SK-N-SH treated with all-trans-retinoic acid at 6 μM for 48 hours (cell line): ENCODE data around the gene APOL5.
A peak's percentile ranks its signal among the peaks of the same experiment; 100 is the strongest.
"Not testable (repeated sequence)": the region's sequence is repeated elsewhere in the genome, so short reads cannot be mapped to it uniquely, and the experiment has no call there.

Experiments used
- ATAC-seq: fragments of 200-7000 bp; cut with Tn5 transposase; 3 replicates; pipeline ENCODE4 v1.9.1; 2020; ENCODE audit warnings: mild to moderate bottlenecking, moderate library complexity
- ARNTL ChIP-seq: fragments of 450-650 bp; formaldehyde crosslinking; IDR thresholded peaks from 2 replicates; pipeline ENCODE4 v1.5.0; 2020; ENCODE audit warnings: low read depth, mild to moderate bottlenecking, moderate library complexity, borderline replicate concordance
- CSDC2 ChIP-seq: fragments of 250-450 bp; sonication (Bioruptor Pico); IDR thresholded peaks from 2 replicates; pipeline ENCODE4 v1.5.0; 2020; ENCODE audit warnings: mild to moderate bottlenecking, moderate library complexity
- ESRRG ChIP-seq: fragments of 250-450 bp; sonication (Bioruptor Pico); IDR thresholded peaks from 2 replicates; pipeline ENCODE4 v1.6.1; 2021; ENCODE audit warnings: mild to moderate bottlenecking
- ISL1 ChIP-seq: fragments of 250-450 bp; sonication (Bioruptor Pico); IDR thresholded peaks from 2 replicates; pipeline ENCODE4 v2.1.2; 2022; ENCODE audit warnings: mild to moderate bottlenecking, moderate library complexity
- OSR1 ChIP-seq: fragments of 250-450 bp; sonication (Bioruptor Pico); IDR thresholded peaks from 2 replicates; pipeline ENCODE4 v1.8.0; 2022; ENCODE audit warnings: moderate library complexity, mild to moderate bottlenecking, inconsistent platforms
- TCF4 ChIP-seq: fragments of 250-450 bp; sonication (Bioruptor Pico); IDR thresholded peaks from 2 replicates; pipeline ENCODE4 v1.8.0; 2021; ENCODE audit warnings: mild to moderate bottlenecking, moderate library complexity, borderline replicate concordance
- TOX ChIP-seq: fragments of 250-450 bp; sonication (Bioruptor Pico); IDR thresholded peaks from 2 replicates; pipeline ENCODE4 v1.8.0; 2021; ENCODE audit warnings: mild to moderate bottlenecking, moderate library complexity, borderline replicate concordance
- ZFP3 ChIP-seq: fragments of 250-450 bp; sonication (Bioruptor Pico); IDR thresholded peaks from 2 replicates; pipeline ENCODE4 v1.5.0; 2020; ENCODE audit warnings: mild to moderate bottlenecking, moderate library complexity
- ZNF565 ChIP-seq: fragments of 450-650 bp; formaldehyde crosslinking; conservative IDR thresholded peaks from 2 replicates; pipeline ENCODE4 v1.5.0; 2020; ENCODE audit warnings: low read depth, mild to moderate bottlenecking, moderate library complexity
- ZNF8 ChIP-seq: fragments of 450-650 bp; formaldehyde crosslinking; IDR thresholded peaks from 2 replicates; pipeline ENCODE4 v1.5.0; 2020; ENCODE audit warnings: mild to moderate bottlenecking, moderate library complexity
- TF ChIP-seq, protein P1 (sequence below): fragments of 250-450 bp; sonication (Bioruptor Pico); IDR thresholded peaks from 2 replicates; pipeline ENCODE4 v1.5.0; 2020; ENCODE audit warnings: mild to moderate bottlenecking, moderate library complexity
- TF ChIP-seq, protein P2 (sequence below): fragments of 250-450 bp; sonication (Bioruptor Pico); IDR thresholded peaks from 2 replicates; pipeline ENCODE4 v1.8.0; 2020; ENCODE audit warnings: mild to moderate bottlenecking, moderate library complexity, borderline replicate concordance
- TF ChIP-seq, protein P3 (sequence below): fragments of 250-450 bp; sonication (Bioruptor Pico); IDR thresholded peaks from 2 replicates; pipeline ENCODE4 v1.5.1; 2020; ENCODE audit warnings: low read depth, mild to moderate bottlenecking, moderate library complexity
- TF ChIP-seq, protein P4 (sequence below): fragments of 250-450 bp; sonication (Bioruptor Pico); IDR thresholded peaks from 2 replicates; pipeline ENCODE4 v1.8.0; 2021; ENCODE audit warnings: low read depth, mild to moderate bottlenecking, moderate library complexity, borderline replicate concordance

Gene APOL5

DNA sequence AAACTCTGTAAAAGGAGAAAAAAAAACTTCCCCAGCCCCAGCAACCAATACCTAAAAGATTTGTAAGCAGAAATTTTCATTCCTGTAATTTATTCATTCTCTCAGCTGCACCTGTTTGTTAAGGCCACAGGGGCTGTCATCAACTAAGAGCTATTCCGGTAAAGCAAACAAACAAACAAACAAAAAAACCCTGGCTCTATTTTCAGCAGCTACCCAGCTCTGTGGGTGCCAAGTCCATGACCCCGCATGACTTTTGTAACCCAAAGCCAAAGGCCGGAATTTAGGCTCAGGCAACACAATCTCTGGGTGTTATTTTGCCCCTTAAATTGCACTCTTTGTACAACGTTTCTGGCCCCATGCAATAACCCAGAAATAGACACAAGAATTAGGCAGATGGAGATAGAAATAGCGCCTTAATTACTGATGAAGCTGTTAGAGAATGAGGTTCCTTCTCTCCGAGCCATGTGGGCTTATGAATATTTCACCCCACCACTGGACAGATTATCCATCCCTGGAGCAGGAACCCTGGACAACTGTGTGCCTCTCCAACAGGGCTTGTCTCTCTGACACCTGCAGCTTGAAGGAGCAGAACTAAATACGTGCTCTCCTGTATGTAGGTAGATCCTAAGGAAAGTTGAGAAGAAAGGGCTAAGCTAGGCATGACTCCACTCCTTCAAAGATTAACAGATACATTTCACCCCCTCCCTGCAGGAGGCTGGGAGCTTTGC lies 40.0 kb upstream of the APOL5 start (continued):
- TF ChIP-seq, protein P1, sequence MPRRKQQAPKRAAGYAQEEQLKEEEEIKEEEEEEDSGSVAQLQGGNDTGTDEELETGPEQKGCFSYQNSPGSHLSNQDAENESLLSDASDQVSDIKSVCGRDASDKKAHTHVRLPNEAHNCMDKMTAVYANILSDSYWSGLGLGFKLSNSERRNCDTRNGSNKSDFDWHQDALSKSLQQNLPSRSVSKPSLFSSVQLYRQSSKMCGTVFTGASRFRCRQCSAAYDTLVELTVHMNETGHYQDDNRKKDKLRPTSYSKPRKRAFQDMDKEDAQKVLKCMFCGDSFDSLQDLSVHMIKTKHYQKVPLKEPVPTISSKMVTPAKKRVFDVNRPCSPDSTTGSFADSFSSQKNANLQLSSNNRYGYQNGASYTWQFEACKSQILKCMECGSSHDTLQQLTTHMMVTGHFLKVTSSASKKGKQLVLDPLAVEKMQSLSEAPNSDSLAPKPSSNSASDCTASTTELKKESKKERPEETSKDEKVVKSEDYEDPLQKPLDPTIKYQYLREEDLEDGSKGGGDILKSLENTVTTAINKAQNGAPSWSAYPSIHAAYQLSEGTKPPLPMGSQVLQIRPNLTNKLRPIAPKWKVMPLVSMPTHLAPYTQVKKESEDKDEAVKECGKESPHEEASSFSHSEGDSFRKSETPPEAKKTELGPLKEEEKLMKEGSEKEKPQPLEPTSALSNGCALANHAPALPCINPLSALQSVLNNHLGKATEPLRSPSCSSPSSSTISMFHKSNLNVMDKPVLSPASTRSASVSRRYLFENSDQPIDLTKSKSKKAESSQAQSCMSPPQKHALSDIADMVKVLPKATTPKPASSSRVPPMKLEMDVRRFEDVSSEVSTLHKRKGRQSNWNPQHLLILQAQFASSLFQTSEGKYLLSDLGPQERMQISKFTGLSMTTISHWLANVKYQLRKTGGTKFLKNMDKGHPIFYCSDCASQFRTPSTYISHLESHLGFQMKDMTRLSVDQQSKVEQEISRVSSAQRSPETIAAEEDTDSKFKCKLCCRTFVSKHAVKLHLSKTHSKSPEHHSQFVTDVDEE (CRISPR knock-in tag): no peak
- TF ChIP-seq TCF4 (CRISPR knock-in tag): no peak
- no peak for TF ChIP-seq CSDC2 (CRISPR knock-in tag)
- no peak for TF ChIP-seq ARNTL (CRISPR knock-in tag)

DNA sequence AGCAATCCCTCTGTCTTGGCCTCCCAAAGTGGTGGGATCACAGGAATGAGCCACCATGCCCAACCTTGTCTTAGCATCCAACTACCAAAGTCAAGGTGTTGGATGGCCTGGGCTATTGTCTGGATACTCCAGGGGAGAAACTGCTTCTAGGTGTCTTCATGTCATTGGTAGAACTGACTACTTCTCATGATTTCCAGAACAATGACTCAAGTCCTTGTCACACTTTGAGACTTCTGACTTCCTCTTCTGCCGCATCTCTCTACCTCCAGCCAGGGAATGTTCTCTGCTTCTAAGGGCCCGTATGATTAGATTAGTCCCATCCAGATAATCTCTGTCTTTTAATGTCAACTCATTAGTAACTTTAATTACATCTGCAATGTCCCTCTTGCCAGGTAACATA lies 38.8 kb upstream of the APOL5 start:
- TF ChIP-seq, protein P2, sequence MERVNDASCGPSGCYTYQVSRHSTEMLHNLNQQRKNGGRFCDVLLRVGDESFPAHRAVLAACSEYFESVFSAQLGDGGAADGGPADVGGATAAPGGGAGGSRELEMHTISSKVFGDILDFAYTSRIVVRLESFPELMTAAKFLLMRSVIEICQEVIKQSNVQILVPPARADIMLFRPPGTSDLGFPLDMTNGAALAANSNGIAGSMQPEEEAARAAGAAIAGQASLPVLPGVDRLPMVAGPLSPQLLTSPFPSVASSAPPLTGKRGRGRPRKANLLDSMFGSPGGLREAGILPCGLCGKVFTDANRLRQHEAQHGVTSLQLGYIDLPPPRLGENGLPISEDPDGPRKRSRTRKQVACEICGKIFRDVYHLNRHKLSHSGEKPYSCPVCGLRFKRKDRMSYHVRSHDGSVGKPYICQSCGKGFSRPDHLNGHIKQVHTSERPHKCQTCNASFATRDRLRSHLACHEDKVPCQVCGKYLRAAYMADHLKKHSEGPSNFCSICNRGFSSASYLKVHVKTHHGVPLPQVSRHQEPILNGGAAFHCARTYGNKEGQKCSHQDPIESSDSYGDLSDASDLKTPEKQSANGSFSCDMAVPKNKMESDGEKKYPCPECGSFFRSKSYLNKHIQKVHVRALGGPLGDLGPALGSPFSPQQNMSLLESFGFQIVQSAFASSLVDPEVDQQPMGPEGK (CRISPR knock-in tag): no peak
- TF ChIP-seq, protein P3, sequence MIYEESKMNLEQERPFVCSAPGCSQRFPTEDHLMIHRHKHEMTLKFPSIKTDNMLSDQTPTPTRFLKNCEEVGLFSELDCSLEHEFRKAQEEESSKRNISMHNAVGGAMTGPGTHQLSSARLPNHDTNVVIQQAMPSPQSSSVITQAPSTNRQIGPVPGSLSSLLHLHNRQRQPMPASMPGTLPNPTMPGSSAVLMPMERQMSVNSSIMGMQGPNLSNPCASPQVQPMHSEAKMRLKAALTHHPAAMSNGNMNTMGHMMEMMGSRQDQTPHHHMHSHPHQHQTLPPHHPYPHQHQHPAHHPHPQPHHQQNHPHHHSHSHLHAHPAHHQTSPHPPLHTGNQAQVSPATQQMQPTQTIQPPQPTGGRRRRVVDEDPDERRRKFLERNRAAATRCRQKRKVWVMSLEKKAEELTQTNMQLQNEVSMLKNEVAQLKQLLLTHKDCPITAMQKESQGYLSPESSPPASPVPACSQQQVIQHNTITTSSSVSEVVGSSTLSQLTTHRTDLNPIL (CRISPR knock-in tag): no peak
- TF ChIP-seq, protein P4, sequence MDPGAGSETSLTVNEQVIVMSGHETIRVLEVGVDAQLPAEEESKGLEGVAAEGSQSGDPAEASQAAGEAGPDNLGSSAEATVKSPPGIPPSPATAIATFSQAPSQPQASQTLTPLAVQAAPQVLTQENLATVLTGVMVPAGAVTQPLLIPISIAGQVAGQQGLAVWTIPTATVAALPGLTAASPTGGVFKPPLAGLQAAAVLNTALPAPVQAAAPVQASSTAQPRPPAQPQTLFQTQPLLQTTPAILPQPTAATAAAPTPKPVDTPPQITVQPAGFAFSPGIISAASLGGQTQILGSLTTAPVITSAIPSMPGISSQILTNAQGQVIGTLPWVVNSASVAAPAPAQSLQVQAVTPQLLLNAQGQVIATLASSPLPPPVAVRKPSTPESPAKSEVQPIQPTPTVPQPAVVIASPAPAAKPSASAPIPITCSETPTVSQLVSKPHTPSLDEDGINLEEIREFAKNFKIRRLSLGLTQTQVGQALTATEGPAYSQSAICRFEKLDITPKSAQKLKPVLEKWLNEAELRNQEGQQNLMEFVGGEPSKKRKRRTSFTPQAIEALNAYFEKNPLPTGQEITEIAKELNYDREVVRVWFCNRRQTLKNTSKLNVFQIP (CRISPR knock-in tag): no peak
- no peak for TF ChIP-seq ZFP3 (CRISPR knock-in tag)
- TF ChIP-seq ZNF565 (CRISPR knock-in tag): no peak
- no peak for ATAC-seq

DNA sequence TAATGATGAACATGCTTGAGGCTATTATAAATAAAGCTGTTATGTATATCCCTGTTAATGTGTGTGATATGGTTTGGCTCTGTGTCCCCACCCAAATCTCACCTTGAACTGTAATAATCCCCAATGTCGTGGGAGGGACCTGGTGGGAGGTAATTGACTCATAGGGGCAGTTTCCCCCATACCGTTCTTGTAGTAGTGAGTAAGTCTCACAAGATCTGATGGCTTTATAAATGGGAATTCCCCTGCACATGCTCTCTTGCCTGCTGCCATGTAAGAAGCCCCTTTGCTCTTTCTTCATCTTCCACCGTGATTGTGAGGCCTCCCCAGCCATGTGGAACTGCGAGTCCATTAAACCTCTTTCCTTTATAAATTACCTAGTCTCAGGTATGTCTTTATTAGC lies 38.2 kb upstream of the APOL5 start:
- ATAC-seq: not testable (repeated sequence)

DNA sequence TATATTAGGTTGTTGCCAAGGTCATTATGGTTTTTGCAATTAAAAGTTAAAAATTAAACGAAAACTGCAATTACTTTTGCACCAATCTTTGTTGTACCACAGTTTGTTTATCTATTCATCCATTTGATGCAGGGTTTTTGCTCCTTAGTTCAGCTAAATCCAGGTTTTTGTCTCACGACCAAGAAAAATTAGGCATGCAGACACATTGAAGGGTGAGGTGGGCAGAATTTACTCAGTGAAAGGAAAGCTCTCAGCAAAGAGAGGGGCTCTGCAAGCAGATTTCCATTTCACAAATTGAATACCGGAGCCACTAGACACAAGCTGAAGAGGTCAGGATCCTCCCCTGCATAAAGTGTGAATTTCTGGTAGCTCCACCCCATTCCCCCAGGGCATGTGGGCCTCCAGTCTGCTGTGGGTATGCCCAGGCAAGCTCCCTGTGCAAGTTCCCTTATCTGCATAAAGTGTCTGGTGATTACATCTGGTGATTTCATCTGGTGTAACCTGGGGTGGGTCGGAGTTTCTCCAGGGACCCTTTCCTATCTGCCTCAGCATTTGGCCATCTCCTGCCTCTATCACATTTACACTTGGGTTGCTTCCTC lies 36.1 kb upstream of the APOL5 start:
- TF ChIP-seq OSR1 (CRISPR knock-in tag) (no peak), ZNF565 (CRISPR knock-in tag) (no peak), TCF4 (CRISPR knock-in tag) (no peak), TOX (no peak)
- ATAC-seq: no peak

DNA sequence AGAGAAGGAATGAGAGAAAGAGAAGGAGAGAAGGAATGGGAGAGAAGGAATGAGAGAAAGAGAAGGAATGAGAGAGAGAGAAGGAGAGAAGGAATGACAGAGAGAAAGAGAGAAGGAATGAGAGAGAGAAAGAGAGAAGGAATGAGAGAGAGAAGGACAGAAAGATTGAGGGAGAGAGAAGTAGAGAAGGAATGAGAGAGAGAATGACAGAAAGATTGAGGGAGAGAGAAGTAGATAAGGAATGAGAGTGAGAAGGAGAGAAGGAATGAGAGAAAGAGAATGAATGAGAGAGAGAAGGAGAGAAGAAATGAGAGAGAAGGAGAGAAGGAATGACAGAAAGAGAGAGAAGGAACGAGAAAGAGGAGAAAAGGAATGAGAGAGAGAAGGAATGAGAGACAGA lies 34.1 kb upstream of the APOL5 start:
- ATAC-seq: no peak

DNA sequence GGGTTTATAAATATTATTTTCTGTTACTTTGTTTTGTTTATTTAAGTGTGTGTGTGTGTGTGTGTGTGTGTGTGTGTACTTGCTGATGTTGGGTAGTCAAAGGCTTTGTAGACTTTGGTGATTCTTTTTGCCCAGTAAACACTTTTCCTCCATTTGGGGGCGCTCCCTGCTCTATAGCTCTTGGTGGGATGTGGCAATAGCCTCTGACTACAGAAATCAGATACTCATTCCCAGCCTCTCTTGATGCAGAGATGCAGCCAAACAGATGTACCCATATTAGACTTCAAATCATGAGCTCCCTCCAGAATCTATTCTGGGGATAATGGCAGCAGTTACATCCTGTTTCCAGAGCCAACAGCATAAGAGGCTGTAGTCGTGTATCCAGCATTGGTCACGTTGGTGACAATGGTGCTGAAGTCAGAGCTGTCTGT lies 33.4 kb upstream of the APOL5 start:
- peak; percentile 65 for ATAC-seq
- TF ChIP-seq, protein P2 (CRISPR knock-in tag): no peak
- no peak for TF ChIP-seq ZNF565 (CRISPR knock-in tag)
- TF ChIP-seq TOX: no peak
- no peak for TF ChIP-seq ISL1 (CRISPR knock-in tag)

More for the DNA sequence above, 34.1 kb upstream of the APOL5 start:
- TF ChIP-seq TOX (no peak), ZNF8 (CRISPR knock-in tag) (no peak), ESRRG (CRISPR knock-in tag) (no peak)
